Vagina (tissue), 2 donors: ENCODE data around the gene SPTLC1.

ENCODE experiments used
- POLR2A ChIP-seq, 2 donors: fragments of 450-650 bp; IDR thresholded peaks; one replicate each; pipeline ENCODE4 v1.6.1; 2017; ENCODE audit warnings: antibody characterized with exemption in 2 of 2, mild to moderate bottlenecking in 2 of 2, moderate library complexity in 2 of 2
- TF ChIP-seq, protein P1 (sequence below), 3 experiments: fragments of 450-650 bp in 2 of 3; fragments of 200-600 bp in 1 of 3; sonication (generic) in 1 of 3; IDR thresholded peaks; one replicate each; pipeline ENCODE4 v1.5.1; 2017 to 2019; ENCODE audit warnings: antibody characterized with exemption in 3 of 3, mild to moderate bottlenecking in 2 of 3, moderate library complexity in 2 of 3

DNA sequence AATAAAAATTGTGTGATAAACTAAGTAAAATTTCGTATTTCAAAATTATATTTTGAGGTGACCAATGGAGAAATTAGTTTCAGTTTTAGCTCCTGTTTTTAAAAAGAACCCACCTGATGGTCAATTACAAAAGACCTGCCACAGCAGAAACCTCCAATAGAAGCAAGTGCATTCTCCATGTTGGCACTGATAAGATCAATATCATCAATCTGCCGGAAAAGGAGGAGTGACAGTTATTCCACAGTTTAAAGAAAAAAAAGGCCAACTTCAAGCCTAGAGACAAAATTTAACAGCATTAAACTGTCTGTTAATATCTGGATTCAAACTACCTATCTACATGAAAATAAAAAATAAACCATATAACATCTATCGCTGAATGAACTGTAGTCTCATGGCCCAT, 67.7 kb downstream of the SPTLC1 start:
- TF ChIP-seq POLR2A (IDR thresholded peaks at IDR 0.05) = no peak
- TF ChIP-seq, protein P1, sequence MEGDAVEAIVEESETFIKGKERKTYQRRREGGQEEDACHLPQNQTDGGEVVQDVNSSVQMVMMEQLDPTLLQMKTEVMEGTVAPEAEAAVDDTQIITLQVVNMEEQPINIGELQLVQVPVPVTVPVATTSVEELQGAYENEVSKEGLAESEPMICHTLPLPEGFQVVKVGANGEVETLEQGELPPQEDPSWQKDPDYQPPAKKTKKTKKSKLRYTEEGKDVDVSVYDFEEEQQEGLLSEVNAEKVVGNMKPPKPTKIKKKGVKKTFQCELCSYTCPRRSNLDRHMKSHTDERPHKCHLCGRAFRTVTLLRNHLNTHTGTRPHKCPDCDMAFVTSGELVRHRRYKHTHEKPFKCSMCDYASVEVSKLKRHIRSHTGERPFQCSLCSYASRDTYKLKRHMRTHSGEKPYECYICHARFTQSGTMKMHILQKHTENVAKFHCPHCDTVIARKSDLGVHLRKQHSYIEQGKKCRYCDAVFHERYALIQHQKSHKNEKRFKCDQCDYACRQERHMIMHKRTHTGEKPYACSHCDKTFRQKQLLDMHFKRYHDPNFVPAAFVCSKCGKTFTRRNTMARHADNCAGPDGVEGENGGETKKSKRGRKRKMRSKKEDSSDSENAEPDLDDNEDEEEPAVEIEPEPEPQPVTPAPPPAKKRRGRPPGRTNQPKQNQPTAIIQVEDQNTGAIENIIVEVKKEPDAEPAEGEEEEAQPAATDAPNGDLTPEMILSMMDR (IDR thresholded peaks at IDR 0.05) = no peak
